ENCODE measurements around the gene CRACR2B. TPM values are rescaled to one million over a fixed set of nuclear protein-coding genes. Genes with fewer than 3 reads are reported as not detected.

Gene CRACR2B
- total and polyA plus RNA-seq, 2 of the 13 experiments (the other 11 are each of a cell fraction or from before 2014, with no cell fraction given) = 14.9 to 21.0 TPM

DNA sequence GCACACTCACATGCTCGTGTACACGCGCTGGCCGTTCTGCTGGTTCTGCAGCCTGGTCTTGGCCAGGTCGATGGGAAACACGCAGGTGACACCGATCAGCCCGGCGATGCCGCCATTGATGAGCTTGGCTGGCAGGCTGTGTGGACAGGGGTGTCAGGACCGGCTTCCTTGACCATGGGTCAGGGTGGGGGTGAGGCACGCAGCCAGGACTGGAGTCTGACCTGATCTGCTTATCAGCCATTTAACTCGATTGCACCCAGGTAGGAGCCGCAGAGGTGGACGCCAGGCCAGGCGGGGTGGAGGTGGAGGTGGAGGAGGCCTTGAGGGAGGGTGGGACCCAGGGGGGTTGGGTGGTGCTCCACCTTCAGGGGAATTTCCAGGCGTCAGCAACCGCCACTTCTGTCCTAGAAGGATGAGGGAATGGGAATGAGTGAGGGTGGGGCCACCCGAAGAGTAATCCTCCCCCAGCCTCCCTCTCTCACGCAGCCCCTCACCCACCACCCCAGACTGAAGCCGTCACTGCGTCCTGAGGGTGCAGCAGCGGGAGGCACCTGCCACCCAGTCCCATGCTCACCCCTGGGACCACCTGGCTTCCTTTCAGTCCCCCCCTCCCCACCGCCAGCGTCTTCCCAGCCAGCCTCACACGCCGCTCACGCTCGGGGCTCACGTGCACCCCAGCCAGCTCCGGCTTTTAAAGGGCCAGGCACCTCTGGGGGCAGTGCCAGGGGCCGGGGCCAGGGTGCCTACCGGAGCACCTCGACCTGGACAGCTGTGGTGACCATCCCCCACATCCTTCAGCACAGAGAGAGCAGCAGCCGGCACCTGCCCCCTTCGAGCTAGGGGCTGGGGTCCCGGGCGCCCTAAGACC is 32.7 kb upstream of the CRACR2B start (continued):
- TF ChIP-seq, protein P1, sequence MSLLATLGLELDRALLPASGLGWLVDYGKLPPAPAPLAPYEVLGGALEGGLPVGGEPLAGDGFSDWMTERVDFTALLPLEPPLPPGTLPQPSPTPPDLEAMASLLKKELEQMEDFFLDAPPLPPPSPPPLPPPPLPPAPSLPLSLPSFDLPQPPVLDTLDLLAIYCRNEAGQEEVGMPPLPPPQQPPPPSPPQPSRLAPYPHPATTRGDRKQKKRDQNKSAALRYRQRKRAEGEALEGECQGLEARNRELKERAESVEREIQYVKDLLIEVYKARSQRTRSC (CRISPR knock-in tag; IDR thresholded peaks at IDR 0.05; ENCODE audit: low read depth) = no peak
- TF ChIP-seq ZNF598 (CRISPR knock-in tag; IDR thresholded peaks at IDR 0.05; ENCODE audit: borderline replicate concordance) = no peak
- TF ChIP-seq ZNF10 (CRISPR knock-in tag; IDR thresholded peaks at IDR 0.05; ENCODE audit: borderline replicate concordance, low read depth) = no peak
- no peak for TF ChIP-seq ZNF629 (CRISPR knock-in tag; conservative IDR thresholded peaks at IDR 0.05)
- TF ChIP-seq KDM1A (CRISPR knock-in tag; IDR thresholded peaks at IDR 0.05) = no peak

GRCh38 chr11:795634-796564 is 31.8 kb upstream of the CRACR2B start:
- no peaks in the 10 kb centered on the region; a peak in 1 of 5 replicates for H3K27me3 ChIP-seq (ENCODE audit: control insufficient read depth in 1 of 2, insufficient read depth in 2 of 2, low read length in 2 of 2)
- in situ Hi-C loops (cut with HindIII; ENCODE audit: extremely low pct_ligation_motif_present, low pct_unique_long_range_greater_than_20kb) (no loop called here), intact Hi-C loops (cut with micrococcal nuclease; ENCODE audit: unreplicated experiment) (no loop called here)
- H2AFZ ChIP-seq (ENCODE audit: low read length) = no peak overlapping the region
- no peaks in the 10 kb centered on the region for H3K4me1 ChIP-seq (ENCODE audit: insufficient read depth, low read length)
- H3K9me3 ChIP-seq (ENCODE audit: low read length) = no peaks in the 10 kb centered on the region
- POLR2A ChIA-PET = interaction anchor here (0.6 to 5.3 kb wide), 18 partner anchors 9 to 896 kb away, joined by 3 to 44 read pairs (median 4); partner anchors contain the start of genes DEAF1, GATD1, PHRF1 and PIDD1
- ATAC-seq (peak; percentile 68), FAIRE-seq (peak; percentile 34), DNase-seq (ENCODE audit: low spot score) (peak; percentile 79)
- peak overlapping the region; percentile 82 for H3K9ac ChIP-seq (ENCODE audit: insufficient read depth, low read depth, low read length)
- no peaks in the 10 kb centered on the region; a peak in 1 of 5 replicates for H3K36me3 ChIP-seq (replicated peaks in 1 of 2; ENCODE audit: control insufficient read depth in 1 of 2, insufficient read depth in 2 of 2, low read length in 2 of 2)
- peaks cover 4% of the 10 kb centered on the region for H3K79me2 ChIP-seq (ENCODE audit: insufficient read depth, low read length)
- H3K4me3 ChIP-seq (replicated peaks in 1 of 3; ENCODE audit: insufficient read depth in 1 of 3, low read depth in 2 of 3, low read length in 3 of 3) = peak overlapping the region; percentile 83 to 97 (median 94)
- H3K27ac ChIP-seq (ENCODE audit: extremely low read length, insufficient read depth, low read length) = peak overlapping the region; percentile 80
- BruUV-seq (replicated peaks) = no TSS peak
- WGBS (ENCODE audit: low lambda C conversion rate) = 3% methylated on average over 5 of the region's 26 CpGs
- no peaks in the 10 kb centered on the region for H4K20me1 ChIP-seq (ENCODE audit: insufficient read depth, low read length)
- CTCF ChIA-PET (ENCODE audit: low intra/inter-chr PET ratio, low total read pairs) = no interaction called here
- H3K4me2 ChIP-seq (ENCODE audit: low read depth, low read length) = peak overlapping the region; percentile 100
- TF ChIP-seq, protein P2, sequence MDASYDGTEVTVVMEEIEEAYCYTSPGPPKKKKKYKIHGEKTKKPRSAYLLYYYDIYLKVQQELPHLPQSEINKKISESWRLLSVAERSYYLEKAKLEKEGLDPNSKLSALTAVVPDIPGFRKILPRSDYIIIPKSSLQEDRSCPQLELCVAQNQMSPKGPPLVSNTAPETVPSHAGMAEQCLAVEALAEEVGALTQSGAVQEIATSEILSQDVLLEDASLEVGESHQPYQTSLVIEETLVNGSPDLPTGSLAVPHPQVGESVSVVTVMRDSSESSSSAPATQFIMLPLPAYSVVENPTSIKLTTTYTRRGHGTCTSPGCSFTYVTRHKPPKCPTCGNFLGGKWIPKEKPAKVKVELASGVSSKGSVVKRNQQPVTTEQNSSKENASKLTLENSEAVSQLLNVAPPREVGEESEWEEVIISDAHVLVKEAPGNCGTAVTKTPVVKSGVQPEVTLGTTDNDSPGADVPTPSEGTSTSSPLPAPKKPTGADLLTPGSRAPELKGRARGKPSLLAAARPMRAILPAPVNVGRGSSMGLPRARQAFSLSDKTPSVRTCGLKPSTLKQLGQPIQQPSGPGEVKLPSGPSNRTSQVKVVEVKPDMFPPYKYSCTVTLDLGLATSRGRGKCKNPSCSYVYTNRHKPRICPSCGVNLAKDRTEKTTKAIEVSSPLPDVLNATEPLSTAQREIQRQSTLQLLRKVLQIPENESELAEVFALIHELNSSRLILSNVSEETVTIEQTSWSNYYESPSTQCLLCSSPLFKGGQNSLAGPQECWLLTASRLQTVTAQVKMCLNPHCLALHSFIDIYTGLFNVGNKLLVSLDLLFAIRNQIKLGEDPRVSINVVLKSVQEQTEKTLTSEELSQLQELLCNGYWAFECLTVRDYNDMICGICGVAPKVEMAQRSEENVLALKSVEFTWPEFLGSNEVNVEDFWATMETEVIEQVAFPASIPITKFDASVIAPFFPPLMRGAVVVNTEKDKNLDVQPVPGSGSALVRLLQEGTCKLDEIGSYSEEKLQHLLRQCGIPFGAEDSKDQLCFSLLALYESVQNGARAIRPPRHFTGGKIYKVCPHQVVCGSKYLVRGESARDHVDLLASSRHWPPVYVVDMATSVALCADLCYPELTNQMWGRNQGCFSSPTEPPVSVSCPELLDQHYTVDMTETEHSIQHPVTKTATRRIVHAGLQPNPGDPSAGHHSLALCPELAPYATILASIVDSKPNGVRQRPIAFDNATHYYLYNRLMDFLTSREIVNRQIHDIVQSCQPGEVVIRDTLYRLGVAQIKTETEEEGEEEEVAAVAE (CRISPR knock-in tag; IDR thresholded peaks at IDR 0.05; ENCODE audit: borderline replicate concordance) = no peak
- TF ChIP-seq IRF1 (CRISPR knock-in tag; IDR thresholded peaks at IDR 0.05; ENCODE audit: low read depth) (peak; percentile 76; the same call in 1 of the 2 replicates), DBP (CRISPR knock-in tag; IDR thresholded peaks at IDR 0.05; ENCODE audit: not compliant biosample characterization) (no peak), MYC (CRISPR knock-in tag; IDR thresholded peaks at IDR 0.05; ENCODE audit: borderline replicate concordance) (peak; percentile 34; the same call in 1 of the 2 replicates), ETV6 (CRISPR knock-in tag; conservative IDR thresholded peaks at IDR 0.05) (0 out of 2 replicates have a peak, but pooled peaks have one; percentile 24)
- TF ChIP-seq, protein P3, sequence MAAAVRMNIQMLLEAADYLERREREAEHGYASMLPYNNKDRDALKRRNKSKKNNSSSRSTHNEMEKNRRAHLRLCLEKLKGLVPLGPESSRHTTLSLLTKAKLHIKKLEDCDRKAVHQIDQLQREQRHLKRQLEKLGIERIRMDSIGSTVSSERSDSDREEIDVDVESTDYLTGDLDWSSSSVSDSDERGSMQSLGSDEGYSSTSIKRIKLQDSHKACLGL (CRISPR knock-in tag; IDR thresholded peaks at IDR 0.05) = peak; percentile 78; the same call in 1 of the 2 replicates

Data from HepG2 (cell line).